HG02642 (cell line): ENCODE data around the gene CRTC3.
"Not testable (repeated sequence)": the region's sequence is repeated elsewhere in the genome, so short reads cannot be mapped to it uniquely, and the experiment has no call there.

Experiments
- ATAC-seq: cut with Tn5 transposase; IDR thresholded peaks from one replicate; pipeline ENCODE4 v1.9.1; 2021; ENCODE audit warnings: mild to moderate bottlenecking; ENCODE audit not compliant: unreplicated experiment, poor library complexity

CRTC3 gene

GRCh38 chr15:90513893-90514292 is 15.8 kb upstream of the CRTC3 start:
- ATAC-seq = not testable (repeated sequence)

- no peak for ATAC-seq
Observed at GRCh38 chr15:90519688-90520087, 10.0 kb upstream of the CRTC3 start.

- ATAC-seq = no peak
Observed at GRCh38 chr15:90520365-90520764, 9.4 kb upstream of the CRTC3 start.

DNA sequence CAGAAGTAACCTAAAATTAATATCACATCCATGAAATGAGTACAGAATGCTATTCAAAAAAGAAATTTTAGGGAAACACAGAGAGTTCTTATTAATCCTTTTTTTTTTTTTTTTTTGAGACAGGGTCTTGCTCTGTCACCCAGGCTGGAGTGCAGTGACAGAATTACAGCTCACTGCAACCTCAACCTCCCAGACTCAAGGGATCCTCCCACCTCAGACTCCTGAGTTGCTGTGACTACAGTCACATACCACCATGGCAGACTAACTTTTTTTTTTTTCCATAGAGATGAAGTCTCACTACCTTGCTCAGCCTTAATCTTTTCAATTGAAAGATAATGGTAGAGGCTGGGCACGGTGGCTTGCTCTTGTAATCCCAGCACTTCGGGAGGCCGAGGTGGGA is 6.3 kb upstream of the CRTC3 start:
- no peak for ATAC-seq

- ATAC-seq = peak; percentile 54
Observed at GRCh38 chr15:90524018-90524803, 5.5 kb upstream of the CRTC3 start.

DNA sequence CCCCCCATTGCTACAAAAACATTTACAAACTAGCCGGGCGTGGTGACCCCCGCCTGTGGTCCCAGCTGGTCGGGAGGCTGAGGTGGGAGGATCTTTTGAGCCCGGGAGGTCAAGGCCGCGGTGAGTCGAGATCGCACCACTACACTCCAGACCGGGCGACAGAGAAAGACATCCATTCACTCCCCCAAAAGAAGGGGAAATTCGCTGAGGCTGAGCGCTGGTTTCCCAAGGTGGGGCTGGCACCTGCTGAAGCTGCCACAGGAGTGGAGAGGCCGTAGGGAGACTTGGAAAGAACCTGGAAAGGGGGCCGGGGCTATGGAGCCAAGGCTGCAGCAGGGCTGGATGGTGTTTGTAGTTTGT is 732 bp upstream of the CRTC3 start:
- ATAC-seq = no peak

DNA sequence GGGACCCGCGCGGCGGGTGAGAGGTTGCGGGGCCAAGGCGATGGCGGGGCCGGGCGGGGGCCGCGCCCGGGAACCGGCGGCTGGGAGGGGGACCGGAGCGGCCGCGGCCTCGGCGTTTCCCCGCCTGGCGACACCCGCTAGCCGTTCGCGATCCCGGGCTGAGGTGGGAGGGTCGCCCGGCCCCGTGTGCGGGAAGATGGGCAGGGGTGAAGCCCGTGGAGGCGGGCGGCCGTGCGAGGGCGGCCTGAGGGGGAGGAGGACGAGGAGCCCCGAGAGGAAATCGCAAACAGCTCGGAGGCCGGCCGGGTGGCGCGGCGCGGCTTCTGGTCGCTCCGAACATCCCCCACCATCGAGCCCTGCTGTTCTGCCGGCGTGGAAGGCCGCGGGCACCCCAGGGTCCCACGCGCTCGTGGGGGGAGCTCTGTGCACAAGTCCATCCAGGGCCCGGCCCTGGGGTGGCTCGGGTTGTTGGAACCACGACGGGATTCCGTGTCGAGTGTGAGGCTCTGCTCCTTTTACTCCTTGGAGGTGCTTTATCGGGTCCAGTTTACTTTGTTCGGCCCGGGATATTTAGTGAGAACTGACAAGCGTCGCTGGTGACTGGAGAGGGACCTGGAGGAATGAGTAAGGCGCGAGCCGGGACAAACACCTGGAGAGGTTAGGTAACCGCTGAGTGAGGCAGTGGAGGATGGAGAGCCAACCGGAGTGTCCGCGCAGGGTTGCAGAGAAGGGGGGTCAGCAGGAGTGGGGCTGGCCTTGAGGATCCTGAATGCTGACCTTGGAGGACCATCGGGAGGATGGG is 728 bp downstream of the CRTC3 start:
- peak; percentile 47 for ATAC-seq

DNA sequence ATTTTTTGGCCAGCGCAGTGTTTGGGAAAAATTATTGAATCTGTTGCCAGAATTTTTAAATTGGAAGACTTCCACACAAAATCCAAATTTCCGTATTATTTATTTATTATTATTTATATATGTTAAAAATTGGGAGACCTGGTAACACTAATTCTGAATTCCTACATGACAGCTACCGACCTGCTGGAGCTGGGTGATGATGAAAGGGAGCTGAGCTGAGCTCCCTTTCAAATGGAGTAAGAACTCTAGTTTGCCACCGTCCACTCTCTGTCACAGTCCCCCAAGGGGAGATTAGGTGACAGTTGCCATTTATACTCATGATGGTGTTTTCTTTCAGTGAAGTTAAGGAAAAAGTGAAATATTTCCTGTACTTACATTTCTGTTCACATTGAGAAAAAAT is 1.4 kb downstream of the CRTC3 start:
- ATAC-seq = no peak

- no peak for ATAC-seq
Observed at GRCh38 chr15:90535254-90535653, 5.5 kb downstream of the CRTC3 start.

DNA sequence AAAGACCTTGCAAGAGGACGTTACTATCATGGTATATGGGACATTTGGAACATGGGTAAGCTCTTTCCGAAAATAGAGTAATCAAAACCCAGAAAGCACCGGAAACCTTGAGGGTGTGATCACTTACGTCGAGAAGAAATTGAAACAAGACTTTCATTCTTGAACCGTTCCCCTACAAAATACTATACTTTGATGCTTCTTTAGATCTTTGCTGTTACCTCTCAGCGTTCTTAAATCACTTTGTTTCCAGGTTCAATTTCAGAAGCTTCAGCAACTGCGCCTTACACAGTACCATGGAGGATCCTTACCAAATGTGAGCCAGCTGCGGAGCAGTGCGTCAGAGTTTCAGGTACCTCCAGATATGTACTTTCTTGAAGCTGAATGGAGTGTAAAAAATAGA is 10.1 kb downstream of the CRTC3 start:
- ATAC-seq = no peak

- no peak for ATAC-seq
Observed at GRCh38 chr15:90540768-90541167, 11.0 kb downstream of the CRTC3 start.

GRCh38 chr15:90545095-90545494 is 15.4 kb downstream of the CRTC3 start:
- ATAC-seq = no peak

DNA sequence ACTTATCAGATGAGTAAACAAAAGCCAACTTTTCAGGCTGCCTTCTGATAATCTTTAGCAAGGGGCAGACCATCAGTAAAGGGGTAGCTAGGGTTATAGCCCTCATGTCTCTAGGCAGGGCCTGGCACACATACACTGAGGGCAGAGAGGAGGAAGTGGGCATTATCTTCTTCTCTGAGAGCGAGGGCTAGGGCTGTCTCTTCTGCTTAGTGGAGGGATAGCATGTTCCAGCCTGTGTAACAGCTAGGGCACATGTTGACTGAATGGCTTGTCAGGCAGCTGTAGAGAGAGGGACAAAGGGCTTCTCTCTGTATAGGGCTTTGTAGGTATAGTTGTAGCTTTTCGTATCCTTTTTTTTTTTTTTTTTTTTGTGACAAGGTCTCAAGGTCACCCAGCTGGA is 17.8 kb downstream of the CRTC3 start:
- no peak for ATAC-seq

GRCh38 chr15:90550919-90551318 is 21.2 kb downstream of the CRTC3 start:
- ATAC-seq = no peak

DNA sequence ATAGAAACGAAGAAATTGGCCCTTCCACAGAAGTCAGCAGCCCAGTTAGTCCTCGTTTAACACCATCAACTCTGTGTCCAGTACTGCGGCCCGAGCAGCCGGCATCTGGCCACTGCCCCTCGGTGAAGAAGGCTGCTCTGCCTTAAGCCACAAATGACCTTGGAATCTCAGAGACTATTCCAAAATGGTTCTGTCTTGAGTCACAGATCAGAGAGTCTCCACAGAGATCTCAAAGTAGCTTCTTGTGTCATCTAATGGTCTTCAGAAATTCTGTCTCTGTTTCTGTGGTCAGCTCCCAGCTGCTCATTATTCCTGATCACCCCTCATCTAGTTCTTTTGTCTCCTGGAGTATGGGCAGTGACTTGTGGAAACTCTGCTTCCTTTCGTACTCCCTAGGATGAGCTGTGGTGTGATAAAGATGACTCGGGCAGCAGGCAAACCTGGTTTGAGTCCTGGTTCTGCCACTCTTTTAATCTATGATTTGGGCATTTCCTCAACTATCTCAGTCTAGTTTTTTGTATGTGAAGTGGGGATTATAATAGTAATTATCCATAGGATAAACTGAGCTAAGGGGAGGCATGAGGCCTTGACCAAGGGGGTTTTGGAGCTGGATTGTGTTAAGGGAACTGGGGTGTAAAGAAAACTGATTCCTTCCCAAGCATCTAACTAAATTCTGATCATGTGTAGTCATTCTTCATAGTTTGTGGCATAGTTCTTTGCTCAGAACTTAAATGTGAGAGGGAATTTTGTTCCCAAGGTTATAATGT is 22.6 kb downstream of the CRTC3 start:
- ATAC-seq = no peak

GRCh38 chr15:90552929-90553211 is 23.1 kb downstream of the CRTC3 start:
- no peak for ATAC-seq

- no peak for ATAC-seq
Observed at GRCh38 chr15:90553248-90553745, 23.6 kb downstream of the CRTC3 start.

GRCh38 chr15:90557186-90558084 is 27.7 kb downstream of the CRTC3 start:
- no peak for ATAC-seq

- no peak for ATAC-seq
Observed at GRCh38 chr15:90558171-90558573, 28.4 kb downstream of the CRTC3 start.

DNA sequence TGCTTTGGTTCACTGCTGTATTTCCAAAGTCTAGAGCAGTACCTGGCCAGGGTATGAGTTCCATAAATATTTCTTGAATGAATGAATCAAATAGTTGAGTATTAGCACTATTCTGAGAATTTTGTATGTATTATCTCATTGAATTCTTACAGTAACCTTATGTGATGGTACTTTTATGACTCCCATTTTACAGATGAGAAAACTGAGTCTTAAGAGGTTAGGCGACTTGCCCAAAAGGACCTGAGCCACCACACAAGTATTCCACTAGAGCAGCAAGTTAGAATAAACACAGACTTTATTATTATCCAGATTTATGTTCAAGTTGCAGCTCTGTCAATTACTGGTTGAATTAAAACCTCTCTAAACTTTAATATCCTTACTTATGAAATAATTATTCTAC is 29.4 kb downstream of the CRTC3 start:
- ATAC-seq = no peak
